ENCODE measurements around the gene MACIR. TPM values are rescaled to one million over a fixed set of nuclear protein-coding genes. Genes with fewer than 3 reads are reported as not detected.

Gene MACIR
- total RNA-seq, 2 experiments from 2014 or later, result 5.4 to 5.6 TPM

DNA sequence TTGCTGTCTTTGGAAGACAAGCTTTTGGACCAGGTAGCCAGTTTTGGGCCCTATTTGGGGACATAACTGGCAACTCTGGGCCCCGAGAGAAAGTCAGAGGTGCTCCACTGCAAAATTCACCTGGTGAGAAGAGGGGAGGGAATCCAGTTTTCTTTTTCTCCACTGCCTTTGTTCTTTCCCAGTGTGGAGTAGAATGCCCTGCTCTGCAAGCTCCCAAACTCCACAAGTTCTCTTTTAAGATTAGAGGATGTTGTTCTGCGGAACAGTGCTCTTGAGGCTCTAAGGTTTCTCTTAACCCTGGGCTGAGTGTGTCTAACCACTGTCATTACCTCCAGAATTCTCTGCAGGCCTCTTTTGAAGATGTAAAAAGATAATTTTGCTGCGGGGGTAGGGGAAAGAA is 25.3 kb downstream of the MACIR start:
- POLR2A ChIA-PET, result no interaction called here
- no peak overlapping the region for H3K27ac Mint-ChIP-seq
- H3K36me3 Mint-ChIP-seq, result no peaks in the 10 kb centered on the region
- DNase-seq (no peak), ATAC-seq (ENCODE audit: low read depth) (no peak)
- H3K27me3 Mint-ChIP-seq, result no peaks in the 10 kb centered on the region
- H3K4me1 Mint-ChIP-seq, result no peaks in the 10 kb centered on the region
- H3K9me3 Mint-ChIP-seq, result no peaks in the 10 kb centered on the region
- no peak overlapping the region for H3K4me3 Mint-ChIP-seq

DNA sequence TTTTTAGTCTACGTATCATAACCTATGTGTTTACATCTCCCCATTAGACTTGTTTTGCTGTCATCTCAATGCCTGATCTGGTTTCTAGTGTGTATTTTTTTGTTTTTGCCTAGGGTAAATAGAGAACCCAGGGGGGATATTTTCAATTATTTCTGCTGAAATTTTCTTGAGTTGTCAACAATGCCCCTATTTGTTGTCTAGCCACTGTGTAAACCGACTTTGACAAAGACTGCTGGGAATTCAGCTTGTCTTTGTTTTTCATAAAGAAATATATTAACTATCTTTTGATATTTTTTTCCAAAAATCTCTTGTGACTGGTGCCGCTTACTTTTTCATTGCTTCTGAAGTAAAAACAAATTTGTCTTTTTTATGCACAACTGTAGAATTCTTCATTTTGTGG is 28.1 kb downstream of the MACIR start:
- H3K27me3 Mint-ChIP-seq, result peaks cover 5% of the 10 kb centered on the region
- H3K9me3 Mint-ChIP-seq, result no peaks in the 10 kb centered on the region
- H3K36me3 Mint-ChIP-seq, result no peaks in the 10 kb centered on the region
- ATAC-seq (ENCODE audit: low read depth), result no peak
- POLR2A ChIA-PET, result no interaction called here
- no peak overlapping the region for H3K4me3 Mint-ChIP-seq
- no peak overlapping the region for H3K27ac Mint-ChIP-seq
- DNase-seq, result no peak
- no peaks in the 10 kb centered on the region for H3K4me1 Mint-ChIP-seq

- Mint-ChIP-seq H3K27ac (no peak overlapping the region), H3K4me3 (no peak overlapping the region), H3K4me1 (no peaks in the 10 kb centered on the region), H3K27me3 (peaks cover 5% of the 10 kb centered on the region), H3K9me3 (no peaks in the 10 kb centered on the region), H3K36me3 (no peaks in the 10 kb centered on the region)
- ATAC-seq (ENCODE audit: low read depth) (no peak), DNase-seq (no peak)
- POLR2A ChIA-PET, result no interaction called here
Observed at GRCh38 chr5:103289024-103289423, 30.5 kb downstream of the MACIR start.

DNA sequence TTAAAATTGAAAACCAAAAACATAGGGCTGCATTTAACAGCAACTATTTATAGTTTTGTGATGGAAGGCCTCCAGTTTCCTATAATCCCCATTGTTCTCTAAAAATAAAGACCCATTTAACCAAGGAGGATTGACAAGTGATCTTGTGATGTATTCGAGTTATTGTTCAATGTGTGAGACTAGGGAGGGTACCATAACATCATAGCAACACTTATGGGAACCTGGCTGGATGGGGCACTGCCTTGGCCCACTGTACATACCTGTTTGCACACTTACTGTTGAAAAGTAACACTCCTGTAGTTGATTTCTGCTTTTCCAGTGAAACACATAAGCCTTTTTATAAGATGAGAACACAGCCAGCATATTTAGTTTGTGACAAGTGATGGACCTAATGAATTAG is 32.3 kb downstream of the MACIR start:
- Mint-ChIP-seq H3K27ac (no peak overlapping the region), H3K36me3 (no peaks in the 10 kb centered on the region), H3K4me1 (no peaks in the 10 kb centered on the region), H3K9me3 (no peaks in the 10 kb centered on the region), H3K27me3 (peaks cover 5% of the 10 kb centered on the region), H3K4me3 (no peak overlapping the region)
- ATAC-seq (ENCODE audit: low read depth), result no peak
- POLR2A ChIA-PET, result no interaction called here
- DNase-seq, result no peak

GRCh38 chr5:103291606-103292005 is 33.0 kb downstream of the MACIR start:
- H3K27me3 Mint-ChIP-seq, result peaks cover 5% of the 10 kb centered on the region
- ATAC-seq (ENCODE audit: low read depth) (no peak), DNase-seq (no peak)
- H3K4me1 Mint-ChIP-seq, result no peaks in the 10 kb centered on the region
- H3K36me3 Mint-ChIP-seq, result no peaks in the 10 kb centered on the region
- H3K4me3 Mint-ChIP-seq, result no peak overlapping the region
- POLR2A ChIA-PET, result no interaction called here
- H3K9me3 Mint-ChIP-seq, result no peaks in the 10 kb centered on the region
- no peak overlapping the region for H3K27ac Mint-ChIP-seq

DNA sequence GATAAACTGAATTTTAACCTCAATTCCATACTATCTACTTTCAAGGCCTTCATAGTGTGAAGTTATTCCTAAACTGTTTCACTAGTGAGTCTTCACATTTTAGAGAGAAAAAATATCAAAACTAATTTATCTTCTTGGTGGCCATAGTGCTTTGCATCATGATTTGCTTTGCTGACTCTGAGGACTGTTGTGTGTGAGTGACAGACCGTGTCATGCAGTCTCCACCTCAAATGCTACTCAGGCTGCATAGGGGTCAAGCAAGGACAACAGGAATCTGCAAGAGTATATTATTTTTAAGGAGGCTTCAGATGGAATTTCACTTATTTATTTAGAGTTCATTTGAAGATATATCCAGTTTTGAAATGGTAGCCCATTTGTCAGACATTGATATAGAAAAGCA is 34.5 kb downstream of the MACIR start:
- POLR2A ChIA-PET, result no interaction called here
- H3K4me1 Mint-ChIP-seq, result no peaks in the 10 kb centered on the region
- H3K9me3 Mint-ChIP-seq, result no peaks in the 10 kb centered on the region
- ATAC-seq (ENCODE audit: low read depth) (no peak), DNase-seq (no peak)
- no peaks in the 10 kb centered on the region for H3K36me3 Mint-ChIP-seq
- peaks cover 8% of the 10 kb centered on the region for H3K27me3 Mint-ChIP-seq
- no peak overlapping the region for H3K4me3 Mint-ChIP-seq
- H3K27ac Mint-ChIP-seq, result no peak overlapping the region

- Mint-ChIP-seq H3K9me3 (no peaks in the 10 kb centered on the region), H3K27ac (no peak overlapping the region)
Observed at GRCh38 chr5:103293719-103294118, 35.2 kb downstream of the MACIR start.

GRCh38 chr5:103294906-103295305 is 36.3 kb downstream of the MACIR start:
- no peaks in the 10 kb centered on the region for H3K4me1 Mint-ChIP-seq
- POLR2A ChIA-PET, result no interaction called here
- no peaks in the 10 kb centered on the region for H3K9me3 Mint-ChIP-seq
- no peak for ATAC-seq (ENCODE audit: low read depth)
- no peaks in the 10 kb centered on the region for H3K36me3 Mint-ChIP-seq
- H3K27me3 Mint-ChIP-seq, result peaks cover 14% of the 10 kb centered on the region
- DNase-seq, result no peak
- H3K27ac Mint-ChIP-seq, result no peak overlapping the region
- no peak overlapping the region for H3K4me3 Mint-ChIP-seq

More at GRCh38 chr5:103293719-103294118, 35.2 kb downstream of the MACIR start:
- no peak overlapping the region for H3K4me3 Mint-ChIP-seq
- POLR2A ChIA-PET, result no interaction called here
- no peaks in the 10 kb centered on the region for H3K36me3 Mint-ChIP-seq
- DNase-seq (no peak), ATAC-seq (ENCODE audit: low read depth) (no peak)
- H3K4me1 Mint-ChIP-seq, result no peaks in the 10 kb centered on the region
- H3K27me3 Mint-ChIP-seq, result peaks cover 9% of the 10 kb centered on the region

DNA sequence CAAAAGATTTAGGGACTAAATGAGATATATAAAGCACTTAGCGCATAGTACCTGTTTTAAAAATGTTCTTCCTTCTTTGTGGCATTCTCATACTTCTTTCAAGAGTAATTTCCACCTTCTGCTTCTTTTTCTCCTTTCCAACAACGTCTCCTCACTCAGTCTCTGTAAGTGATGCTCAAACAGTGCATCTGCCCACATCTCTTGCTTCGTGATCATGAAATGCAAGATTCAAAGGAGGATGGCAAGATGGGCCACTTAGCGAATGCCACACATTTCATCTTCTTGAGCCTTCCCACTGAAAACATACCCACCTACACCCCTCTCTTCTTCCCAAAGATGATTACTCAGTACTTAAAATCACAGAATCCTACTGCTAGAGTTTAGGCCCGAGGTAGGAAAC is 36.9 kb downstream of the MACIR start:
- POLR2A ChIA-PET, result no interaction called here
- Mint-ChIP-seq H3K4me1 (no peaks in the 10 kb centered on the region), H3K27me3 (peaks cover 16% of the 10 kb centered on the region), H3K9me3 (no peaks in the 10 kb centered on the region), H3K36me3 (no peaks in the 10 kb centered on the region), H3K27ac (no peak overlapping the region), H3K4me3 (no peak overlapping the region)
- ATAC-seq (ENCODE audit: low read depth), result no peak
- DNase-seq, result no peak

DNA sequence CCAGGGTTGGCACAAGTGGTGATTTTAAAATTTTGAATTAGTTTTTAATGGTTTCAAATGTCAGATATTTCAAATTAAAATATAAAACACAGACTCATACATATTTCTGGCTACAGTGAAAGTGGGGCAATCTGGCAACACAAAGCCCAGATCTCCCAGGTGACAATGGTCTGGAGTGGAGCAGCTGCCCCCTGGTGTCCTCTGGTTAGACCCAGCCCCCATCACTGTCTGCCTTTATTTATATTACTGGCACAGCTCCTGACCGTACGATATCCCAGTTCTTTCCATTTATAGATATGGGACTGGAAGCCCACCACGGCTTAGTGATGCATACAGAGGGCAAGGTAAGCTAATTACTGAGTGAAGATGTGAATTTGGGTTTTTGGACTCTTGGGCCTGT is 37.3 kb downstream of the MACIR start:
- no peak overlapping the region for H3K27ac Mint-ChIP-seq
- H3K4me1 Mint-ChIP-seq, result no peaks in the 10 kb centered on the region
- POLR2A ChIA-PET, result no interaction called here
- peaks cover 14% of the 10 kb centered on the region for H3K27me3 Mint-ChIP-seq
- DNase-seq (no peak), ATAC-seq (ENCODE audit: low read depth) (no peak)
- H3K4me3 Mint-ChIP-seq, result no peak overlapping the region
- no peaks in the 10 kb centered on the region for H3K36me3 Mint-ChIP-seq
- no peaks in the 10 kb centered on the region for H3K9me3 Mint-ChIP-seq

DNA sequence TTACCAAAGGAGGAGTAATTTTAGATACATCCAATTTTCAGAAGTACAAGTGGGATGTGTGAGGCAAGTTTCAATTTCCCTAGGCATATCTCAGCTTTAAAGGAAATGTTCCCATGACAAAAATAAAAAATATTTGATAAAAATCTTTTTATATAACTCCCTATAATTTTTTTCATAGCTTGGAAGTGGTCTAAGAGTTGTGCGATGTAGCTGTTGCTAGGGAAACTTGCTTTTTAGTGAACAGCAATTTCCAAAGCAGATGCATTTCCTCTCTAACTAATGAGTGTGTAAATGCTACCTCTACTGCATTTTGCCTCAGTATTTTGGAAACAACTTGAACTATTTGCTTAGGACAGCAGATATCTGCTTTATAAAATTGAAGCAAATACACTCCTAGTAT is 39.6 kb downstream of the MACIR start:
- no peak for ATAC-seq (ENCODE audit: low read depth)
- H3K9me3 Mint-ChIP-seq, result no peaks in the 10 kb centered on the region
- no peak overlapping the region for H3K4me3 Mint-ChIP-seq
- H3K27ac Mint-ChIP-seq, result no peak overlapping the region
- H3K36me3 Mint-ChIP-seq, result no peaks in the 10 kb centered on the region
- H3K27me3 Mint-ChIP-seq, result peaks cover 11% of the 10 kb centered on the region
- POLR2A ChIA-PET, result no interaction called here
- no peaks in the 10 kb centered on the region for H3K4me1 Mint-ChIP-seq
- DNase-seq, result no peak

GRCh38 chr5:103298607-103299188 is 40.1 kb downstream of the MACIR start:
- Mint-ChIP-seq H3K36me3 (no peaks in the 10 kb centered on the region), H3K4me3 (no peak overlapping the region), H3K9me3 (no peaks in the 10 kb centered on the region), H3K4me1 (no peaks in the 10 kb centered on the region), H3K27me3 (peaks cover 11% of the 10 kb centered on the region), H3K27ac (no peak overlapping the region)
- DNase-seq, result no peak
- no peak for ATAC-seq (ENCODE audit: low read depth)
- POLR2A ChIA-PET, result no interaction called here

GRCh38 chr5:103305809-103306208 is 47.2 kb downstream of the MACIR start:
- H3K9me3 Mint-ChIP-seq, result no peaks in the 10 kb centered on the region
- no peaks in the 10 kb centered on the region for H3K4me1 Mint-ChIP-seq
- no peak overlapping the region for H3K4me3 Mint-ChIP-seq
- peaks cover 5% of the 10 kb centered on the region for H3K27me3 Mint-ChIP-seq
- DNase-seq (no peak), ATAC-seq (ENCODE audit: low read depth) (no peak)
- POLR2A ChIA-PET, result no interaction called here
- H3K36me3 Mint-ChIP-seq, result no peaks in the 10 kb centered on the region
- H3K27ac Mint-ChIP-seq, result no peak overlapping the region

DNA sequence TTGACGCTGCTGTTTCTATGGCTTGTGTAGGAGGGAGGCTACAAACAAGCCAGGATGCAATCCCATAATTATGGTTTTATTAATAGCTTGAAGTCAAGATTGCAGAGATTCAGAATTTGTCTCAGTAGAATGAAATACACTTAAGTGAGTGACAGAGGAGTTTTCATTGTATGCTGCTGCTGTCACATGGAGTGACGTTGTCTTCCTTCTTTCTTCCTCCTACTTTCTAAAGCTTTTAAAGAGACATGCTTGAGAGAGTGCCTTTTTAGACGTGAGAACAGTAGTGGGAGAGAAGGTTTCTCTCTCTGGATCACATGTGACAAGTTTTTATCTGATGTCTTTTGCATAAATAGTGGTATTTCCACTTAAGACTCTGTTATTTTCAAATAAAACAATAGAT is 48.9 kb downstream of the MACIR start:
- DNase-seq (no peak), ATAC-seq (ENCODE audit: low read depth) (no peak)
- Mint-ChIP-seq H3K4me3 (no peak overlapping the region), H3K36me3 (no peaks in the 10 kb centered on the region), H3K9me3 (no peaks in the 10 kb centered on the region), H3K27me3 (peaks cover 12% of the 10 kb centered on the region), H3K27ac (no peak overlapping the region), H3K4me1 (no peaks in the 10 kb centered on the region)
- POLR2A ChIA-PET, result no interaction called here

DNA sequence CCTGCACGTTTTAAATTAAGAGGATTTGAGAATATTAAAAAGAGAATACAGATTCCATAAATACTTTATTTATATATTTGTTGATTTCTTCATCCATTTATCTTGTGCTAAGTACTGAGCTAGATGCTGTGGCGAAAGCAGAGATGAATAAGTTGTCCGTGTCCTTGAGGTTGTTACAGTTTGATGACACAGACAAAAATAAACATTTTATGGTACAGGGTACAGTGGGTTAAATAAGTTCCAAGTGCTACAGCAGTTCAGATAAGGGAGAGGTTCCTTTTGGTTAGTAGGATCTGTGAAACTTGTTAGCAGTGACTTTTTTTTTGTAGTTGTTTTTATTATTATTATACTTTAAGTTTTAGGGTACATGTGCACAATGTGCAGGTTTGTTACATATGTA is 50.2 kb downstream of the MACIR start:
- Mint-ChIP-seq H3K4me1 (no peaks in the 10 kb centered on the region), H3K4me3 (no peak overlapping the region), H3K9me3 (no peaks in the 10 kb centered on the region), H3K27ac (no peak overlapping the region), H3K27me3 (peaks cover 18% of the 10 kb centered on the region), H3K36me3 (no peaks in the 10 kb centered on the region)
- POLR2A ChIA-PET, result no interaction called here
- DNase-seq, result no peak
- no peak for ATAC-seq (ENCODE audit: low read depth)
